Fibroblast of skin of right biceps (primary cell): ENCODE data around the gene DEGS2.

Source experiments
- DNase-seq: peaks from one replicate; pipeline ENCODE4 v3.0.0-alpha.2; 2013

The DEGS2 gene

DNA sequence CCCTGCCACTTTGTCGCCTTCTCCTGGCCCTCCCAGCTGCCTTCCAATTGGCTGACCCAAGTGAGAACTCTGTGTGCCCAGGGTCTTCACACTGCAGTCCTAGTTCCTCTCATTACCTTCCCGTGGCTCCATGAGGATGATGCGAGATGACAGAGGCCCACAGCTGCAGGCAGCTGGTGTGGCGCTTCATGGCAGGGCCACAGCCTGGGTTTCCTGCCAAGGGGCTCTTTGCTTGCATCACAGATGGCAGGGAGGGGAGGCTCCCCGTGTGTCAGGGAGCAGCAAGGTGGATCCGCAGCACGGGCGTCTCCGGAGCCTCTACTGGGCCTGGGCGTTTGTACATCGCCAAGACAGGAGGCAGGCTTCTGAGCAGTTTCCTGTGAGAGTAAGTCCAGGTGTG is 28.9 kb downstream of the DEGS2 start:
- no peak for DNase-seq

DNA sequence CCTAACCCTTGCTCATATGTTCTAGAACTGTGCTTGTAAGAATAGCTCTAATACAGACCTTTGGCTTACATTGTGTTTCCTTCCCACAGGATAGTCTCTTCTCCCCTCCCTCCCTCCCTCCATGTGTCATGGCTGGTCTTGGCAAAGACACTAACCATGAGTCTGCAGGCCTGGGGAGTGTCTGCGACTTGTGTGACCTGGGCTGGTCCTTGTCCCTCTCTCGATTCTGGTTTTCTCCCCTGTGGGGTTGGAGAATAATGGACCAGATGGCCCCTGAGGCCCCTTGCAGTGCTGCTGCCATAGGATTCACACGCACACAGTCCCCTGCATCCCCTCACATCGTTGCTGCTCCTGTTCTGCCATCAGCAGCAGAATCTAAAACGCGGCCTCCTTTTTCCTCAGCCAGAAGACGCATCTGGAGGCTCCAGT is 30.3 kb downstream of the DEGS2 start:
- peak; percentile 15 for DNase-seq

DNA sequence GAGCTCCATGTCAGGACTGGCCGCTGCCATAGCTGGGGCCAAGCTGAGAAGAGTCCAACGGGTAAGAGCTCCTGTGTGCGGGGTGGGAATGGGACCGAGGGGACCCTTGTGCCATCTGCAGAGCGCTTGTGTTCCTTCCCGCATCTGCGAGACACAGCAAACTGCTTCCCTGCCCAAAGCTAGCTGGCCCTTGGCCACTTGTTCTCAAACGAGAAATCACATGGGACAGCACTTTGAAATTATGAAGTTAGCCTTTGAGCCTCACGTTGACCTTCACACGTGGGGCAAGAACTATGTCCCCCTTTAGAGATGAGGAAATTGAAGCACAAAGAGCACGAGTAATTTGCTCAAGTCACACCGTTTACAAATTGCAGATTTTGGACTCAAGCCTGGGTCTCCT is 30.8 kb downstream of the DEGS2 start:
- DNase-seq: no peak

DNA sequence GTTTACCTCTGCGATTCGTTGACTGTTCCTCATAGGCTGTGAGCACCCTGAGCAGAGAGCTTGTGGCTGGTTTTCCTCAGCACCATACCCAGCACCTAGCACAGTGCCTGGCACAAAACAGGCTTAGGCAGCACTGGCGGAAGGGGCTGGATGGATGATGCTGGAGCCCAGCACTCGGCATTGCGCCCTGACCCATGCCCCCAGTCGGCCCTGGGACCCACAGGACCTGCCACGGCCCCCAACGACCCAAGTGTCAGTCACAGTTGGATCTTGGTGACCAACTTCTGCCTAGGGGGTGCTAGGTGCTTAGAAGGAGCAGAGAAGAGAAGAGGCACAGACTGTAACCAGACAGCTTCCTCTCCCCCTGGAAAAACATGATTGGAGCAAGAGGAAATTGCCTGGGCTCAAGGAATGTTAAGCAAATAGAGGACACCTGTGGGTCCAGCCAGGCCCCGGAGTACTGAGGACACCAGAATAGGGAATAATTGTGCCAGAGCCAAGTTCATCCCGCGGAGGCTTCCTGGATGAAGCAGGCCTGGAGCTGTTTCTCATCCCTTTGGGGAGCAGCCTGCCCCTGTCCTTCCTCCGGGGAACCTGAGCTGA is 31.5 kb downstream of the DEGS2 start:
- no peak for DNase-seq

DNA sequence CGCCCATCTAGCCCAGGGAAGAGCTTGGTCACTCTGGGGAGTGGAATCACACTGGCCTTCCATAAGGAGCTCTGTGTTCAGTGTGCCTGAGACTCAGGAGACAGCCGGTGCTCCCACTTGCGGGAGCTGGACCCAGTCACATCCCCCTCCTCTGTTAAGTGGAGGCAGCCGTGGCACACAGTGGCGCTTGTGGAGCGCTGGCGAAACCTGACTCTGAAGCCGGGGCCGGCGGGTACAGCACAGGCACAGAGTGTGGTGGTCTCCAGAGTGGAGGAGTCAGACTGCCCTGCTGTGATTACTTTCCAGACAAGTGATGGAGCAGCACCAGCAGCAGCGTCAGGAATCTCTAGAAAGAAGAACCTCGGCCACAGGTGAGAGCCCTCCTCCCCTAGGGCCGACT is 33.0 kb downstream of the DEGS2 start:
- DNase-seq: no peak

DNA sequence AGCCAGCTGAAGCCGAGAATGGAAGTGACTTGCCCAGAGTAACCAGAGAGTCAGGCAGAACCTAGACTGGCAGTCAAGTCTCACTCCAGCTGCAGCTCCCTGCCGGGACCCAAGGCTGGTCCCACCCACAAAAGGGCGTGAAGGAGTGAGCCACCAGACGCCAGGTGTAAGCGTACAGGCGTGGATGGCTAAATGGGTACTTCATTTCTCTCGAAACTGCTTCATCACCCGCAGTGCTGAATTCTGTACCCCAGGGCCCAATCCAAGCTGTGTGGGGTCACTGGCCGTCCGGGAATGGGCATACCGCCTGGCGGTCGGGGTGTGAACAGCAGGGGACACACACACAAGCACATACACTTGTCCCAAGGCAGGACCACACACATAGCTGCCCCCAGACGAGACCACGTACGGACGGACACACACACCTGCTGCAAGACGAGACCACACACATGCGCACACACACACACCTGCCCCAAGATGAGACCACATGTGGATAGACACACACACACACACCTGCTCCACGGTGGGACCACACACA is 34.8 kb downstream of the DEGS2 start:
- DNase-seq: no peak

DNA sequence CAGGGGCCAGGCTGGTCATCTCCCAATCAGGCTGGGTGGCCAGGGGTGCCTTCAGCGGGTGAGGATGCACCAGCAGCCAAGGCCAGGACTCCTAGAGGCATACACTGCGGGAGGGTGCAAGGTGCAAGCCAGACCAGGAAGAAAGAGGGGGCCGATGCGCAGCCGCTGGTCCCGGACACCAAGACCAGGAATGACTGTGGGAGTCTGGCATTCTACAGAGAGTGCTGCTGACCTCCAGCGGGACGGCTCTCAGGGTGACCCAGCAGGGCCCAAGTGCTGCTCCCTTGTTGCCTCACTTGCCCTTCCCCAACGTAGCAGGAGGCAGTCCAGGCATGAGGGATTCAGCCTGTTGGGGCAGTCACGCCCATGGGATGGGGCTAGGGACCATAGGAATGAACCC is 35.8 kb downstream of the DEGS2 start:
- DNase-seq: no peak

DNA sequence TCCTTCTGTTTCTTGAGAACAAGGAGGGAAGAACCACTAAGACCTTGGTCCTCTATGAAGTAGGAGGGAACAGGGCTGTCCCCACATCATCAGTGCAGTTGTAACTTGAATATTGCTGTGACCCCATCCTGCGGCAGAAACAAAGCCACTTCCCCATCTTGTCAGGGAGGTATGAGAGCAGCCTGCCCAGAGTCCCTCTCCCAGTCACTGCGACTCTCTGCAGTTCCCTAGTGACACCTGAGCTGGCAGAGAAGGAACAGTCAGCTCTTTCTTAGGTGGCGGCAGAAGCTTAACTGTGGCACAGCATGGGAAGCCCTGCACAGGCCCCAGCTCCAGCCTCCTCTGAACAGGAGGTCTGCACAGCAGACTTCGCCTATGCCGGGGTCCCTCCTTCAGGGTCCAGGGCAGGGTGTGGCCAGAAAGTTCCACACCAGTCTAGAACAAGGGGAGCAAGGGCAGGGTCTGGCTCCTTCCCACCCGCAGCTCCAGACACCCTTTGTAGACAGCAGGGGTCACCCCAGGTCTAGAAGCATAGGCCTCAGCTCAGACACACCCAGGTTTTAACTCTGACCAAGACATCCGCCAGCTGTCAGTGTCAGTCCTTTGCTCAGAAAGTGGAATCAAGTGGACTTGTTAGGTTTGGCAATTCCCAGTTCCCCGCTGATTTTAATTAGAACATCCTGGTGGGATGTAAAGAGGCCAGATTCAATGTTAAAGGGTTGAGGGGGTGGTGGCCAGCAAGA is 36.8 kb downstream of the DEGS2 start:
- DNase-seq: no peak

DNA sequence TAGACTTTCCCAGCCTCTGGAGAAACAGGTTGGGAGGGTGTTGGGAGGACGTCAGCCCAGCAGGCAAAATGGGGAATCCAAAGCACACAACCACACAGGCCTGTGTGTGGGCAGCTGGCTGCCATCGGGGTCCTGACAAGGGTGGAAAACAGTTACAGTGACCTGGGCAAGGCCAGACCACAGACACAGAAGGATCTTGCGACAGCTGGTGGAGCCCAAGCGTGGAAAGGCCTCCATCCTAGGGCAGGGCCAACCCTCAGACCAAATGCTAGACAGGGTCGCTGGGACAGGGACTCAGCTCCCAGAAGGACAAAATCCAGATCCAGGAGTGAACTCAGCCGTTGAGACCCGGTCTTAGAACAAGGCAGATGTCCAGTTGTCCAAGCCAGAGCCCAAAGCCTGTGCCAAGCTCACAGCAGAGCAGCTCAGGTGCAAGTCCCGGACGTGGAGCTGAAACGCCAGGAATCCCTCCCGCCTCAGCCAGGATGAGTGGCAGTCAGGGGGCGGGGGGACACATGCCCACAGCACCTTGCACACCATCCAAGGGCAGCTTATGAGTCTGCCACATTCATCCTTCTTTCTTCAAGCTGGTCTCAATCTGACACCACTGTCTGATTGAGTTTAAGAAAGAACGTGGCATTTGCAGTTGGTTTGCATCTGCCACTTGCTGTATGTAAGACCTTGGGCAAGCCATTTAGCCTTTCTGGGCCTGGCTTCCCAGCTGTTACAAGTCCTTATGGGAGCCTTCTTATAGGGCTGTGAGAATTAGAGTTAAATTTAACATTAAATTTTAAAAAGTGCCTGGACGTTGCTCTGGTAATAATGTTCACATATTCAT is 37.6 kb downstream of the DEGS2 start:
- no peak for DNase-seq

DNA sequence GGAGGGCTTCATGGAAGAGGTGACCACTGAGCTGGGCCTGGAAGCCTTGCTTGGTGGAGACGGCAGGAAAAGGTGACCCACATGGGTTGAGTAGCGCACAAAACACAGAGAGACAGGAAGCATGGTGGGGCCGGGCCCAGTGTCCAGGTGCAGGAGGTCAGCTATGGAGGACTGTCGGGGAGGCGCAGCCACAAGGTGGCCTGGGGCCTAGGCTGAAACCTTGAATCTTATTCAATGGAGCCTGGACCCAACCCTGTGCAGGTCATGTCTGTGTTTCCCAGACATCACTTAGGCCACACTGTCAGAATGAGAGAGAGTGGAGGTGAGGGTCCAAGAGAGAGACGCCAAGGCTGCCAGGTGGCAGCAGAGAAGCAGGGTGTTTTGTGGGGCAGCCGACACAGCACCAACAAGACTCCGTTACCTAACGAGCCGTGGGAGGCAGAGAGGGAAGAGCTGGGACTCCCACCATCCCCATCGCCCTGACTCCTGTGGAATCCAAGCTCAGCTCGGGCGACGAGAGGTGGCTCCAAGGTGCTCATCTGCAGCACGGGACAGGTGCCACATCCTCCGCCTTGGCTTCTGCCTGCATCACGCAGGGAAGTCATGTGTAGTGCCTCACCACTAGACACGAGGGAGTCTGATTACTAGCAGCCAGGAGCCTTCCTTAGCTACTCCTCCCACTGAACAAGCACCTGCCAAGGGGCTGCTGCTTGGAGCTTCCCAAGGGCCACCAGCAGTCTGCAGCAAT is 38.7 kb downstream of the DEGS2 start:
- no peak for DNase-seq

DNA sequence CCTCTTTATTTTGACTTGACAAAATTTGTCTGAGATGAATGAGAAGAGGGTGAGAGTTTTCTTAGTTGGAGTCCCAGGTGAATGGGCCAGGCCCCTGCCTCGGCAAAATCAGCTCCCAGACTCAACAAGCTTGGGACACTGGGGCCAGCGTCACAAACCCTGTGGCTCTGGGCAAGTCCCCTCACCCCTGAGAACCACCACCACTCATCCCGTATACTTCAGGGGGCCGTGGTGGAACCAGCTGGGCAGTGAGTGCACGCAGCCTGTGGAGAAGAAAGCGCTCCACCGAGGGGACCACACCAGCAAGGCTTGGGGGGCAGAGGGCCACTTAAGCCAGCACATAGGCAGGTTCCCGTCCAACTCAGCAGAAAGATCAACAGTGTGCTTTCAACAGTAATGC is 40.2 kb downstream of the DEGS2 start:
- DNase-seq: no peak

DNA sequence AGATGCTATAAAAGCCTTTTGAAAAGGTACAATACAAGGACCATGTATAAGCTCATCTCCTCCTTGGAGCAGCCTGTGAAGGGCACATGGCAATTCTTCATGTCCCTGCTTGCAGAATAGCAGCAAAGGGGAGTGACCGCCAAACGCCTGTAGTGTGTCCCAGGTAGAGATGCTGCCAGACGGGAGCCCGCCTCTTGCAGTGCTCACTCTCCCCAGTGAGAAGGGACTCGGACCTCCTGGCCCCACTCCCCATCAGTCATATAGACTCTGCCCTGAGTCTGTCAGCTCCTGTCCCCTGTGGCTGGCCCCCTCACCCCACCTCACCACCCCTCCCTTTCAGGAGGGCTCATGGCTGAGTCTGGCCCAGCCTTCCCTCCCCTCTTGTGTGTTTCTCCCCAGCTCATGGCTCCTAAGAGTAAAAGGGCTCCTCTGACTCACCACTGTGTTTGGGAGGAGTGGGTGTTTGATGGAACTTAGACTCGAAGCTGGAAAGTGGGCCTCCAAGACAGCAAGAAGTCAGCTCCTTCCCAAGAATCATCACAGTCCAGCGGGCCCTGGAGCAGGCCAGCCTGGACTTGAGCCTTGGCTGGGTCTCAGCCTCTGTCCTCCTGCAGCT is 40.9 kb downstream of the DEGS2 start:
- DNase-seq: no peak

DNA sequence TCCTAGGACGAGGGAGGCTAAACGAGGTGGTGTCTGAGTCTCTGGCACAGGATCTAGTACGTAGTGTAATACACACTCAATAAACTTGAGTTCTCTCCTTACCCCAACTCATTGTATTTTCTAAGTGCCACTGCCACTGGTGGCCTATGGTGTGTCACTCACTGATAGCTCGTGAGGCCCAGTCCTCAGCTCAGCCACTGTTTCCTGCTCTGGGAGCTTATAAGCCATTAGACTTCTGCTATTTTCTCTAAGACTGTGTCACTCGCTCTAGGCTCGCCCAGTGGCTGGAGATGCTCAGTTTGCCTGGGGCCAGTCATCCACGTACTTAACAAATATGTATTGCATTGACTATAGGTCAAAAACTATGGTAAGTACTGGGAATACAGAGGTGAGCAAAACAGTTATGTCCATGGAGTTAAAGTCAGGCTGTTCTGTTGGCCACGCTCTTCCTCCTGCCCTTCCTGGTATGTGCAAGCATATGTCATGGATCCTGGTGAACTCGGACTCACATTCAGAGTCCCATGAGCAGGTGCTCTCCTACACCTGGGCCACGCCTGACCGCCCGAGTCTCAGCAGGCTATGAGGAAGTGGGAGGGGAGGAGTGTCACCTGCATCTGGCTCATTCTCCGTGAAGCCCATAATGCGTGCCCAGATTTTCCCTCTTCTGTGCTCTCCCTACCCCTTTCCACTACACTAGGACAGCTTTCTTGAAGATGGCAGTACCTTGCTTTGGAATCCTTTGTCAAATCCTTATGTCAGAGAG is 41.6 kb downstream of the DEGS2 start:
- no peak for DNase-seq

DNA sequence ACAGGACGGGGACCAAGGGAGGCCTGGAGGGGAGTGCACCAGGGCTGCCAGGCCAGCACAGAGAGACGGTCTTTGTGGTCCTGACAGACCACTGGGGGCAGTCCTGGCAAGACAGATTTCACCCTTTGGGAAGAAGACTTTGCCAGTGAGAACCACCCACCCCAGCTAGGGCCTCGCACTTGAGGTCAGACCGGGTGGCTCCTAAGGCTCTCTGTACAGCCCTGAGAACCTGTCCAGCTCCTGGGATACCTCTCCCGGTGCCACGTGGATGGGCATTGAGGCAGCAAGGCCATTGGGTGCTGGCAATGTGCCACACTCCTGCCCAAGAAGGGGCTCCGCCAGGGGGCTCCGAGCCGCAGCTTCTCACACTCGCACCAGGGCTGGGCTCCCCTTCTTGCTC is 42.4 kb downstream of the DEGS2 start:
- no peak for DNase-seq

DNA sequence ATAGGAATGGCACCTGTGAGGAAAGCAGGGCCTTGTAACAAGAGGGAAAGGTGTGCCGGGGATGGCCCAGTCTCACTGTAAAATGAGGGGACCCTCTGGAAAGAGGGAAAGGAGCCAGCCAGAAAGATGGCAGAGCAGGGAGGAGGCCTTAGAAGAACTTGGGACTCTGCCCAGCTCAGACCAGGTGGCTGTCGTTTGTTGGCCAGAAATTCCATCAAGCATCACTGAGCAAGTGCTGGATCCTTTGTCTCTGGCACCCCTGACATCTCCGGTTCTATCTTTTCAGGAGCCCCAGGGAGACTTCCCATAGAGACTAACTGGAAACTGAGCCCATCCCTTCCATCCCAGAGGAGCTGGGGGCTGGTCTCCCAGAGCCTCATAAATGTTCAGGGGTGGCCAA is 43.3 kb downstream of the DEGS2 start:
- no peak for DNase-seq

DNA sequence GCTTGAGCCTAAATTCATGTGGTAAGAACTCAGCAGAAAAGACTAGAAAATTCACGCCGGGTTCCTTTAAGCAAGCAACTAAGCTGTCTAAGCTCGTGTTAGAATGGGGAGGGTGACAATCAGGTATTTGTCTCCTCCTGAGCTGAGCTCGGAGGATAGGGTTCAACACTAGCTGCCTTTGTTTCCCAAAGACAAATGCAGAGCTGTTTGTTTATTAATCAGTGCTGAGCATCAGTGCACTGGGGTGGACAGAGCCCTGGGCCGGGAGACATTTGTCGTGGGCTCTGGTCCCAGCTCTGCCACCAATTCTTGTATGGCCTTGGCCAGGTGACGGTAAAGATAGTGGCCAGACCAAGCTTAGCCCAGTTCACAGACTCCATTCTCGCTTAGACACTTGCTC is 43.7 kb downstream of the DEGS2 start:
- DNase-seq: no peak

DNA sequence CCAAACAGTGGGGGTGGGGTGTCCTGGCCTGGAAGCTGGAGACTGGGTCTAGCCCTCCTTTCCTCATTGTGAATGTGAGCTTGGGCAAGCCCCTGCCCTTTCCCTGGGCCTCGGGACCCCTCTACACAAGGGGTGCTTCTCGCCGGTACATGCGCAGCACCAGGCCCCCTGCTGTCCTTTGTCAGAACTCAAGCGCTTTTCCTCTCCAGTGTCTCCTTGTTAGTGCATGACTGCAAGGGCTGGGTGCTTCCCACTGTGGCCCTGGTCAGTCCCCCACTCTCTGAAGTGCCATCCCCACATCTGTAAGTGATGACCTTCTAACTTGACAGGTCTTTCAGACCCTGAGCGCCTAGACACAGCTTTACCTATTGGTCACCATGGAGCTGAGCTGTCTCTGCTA is 44.2 kb downstream of the DEGS2 start:
- DNase-seq: no peak

DNA sequence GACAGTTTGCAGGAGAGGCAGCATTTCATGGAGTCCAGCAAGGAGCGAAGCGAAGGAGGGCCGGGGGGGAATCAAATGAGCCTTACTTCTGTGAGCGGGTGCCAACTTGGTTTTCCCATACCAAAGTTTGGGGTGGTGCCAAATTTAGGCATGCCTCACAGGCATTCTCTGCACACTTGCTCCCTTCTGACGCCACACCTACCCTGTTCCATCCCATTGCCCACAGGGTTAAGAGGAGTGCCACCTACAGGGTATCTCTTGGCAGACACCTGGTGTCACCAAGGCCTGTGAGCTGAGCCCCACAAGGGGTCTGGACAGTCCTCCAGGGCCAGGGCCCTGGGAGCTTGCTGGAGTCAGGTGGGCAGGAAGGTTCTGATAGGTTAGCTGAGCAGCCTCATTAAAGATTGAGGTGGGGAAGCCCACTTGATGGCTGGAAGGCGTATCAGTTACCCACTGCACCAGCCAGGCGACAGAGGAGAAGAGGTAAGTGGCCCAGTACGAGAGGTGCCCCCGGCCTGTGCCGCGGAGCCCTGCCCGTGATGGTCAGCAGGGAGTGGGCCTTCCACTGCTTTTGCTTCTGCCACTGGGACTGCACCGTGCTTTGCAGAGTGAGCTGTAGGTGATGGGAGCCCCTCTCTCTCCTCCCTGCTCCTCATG is 45.2 kb downstream of the DEGS2 start:
- DNase-seq: no peak

DNA sequence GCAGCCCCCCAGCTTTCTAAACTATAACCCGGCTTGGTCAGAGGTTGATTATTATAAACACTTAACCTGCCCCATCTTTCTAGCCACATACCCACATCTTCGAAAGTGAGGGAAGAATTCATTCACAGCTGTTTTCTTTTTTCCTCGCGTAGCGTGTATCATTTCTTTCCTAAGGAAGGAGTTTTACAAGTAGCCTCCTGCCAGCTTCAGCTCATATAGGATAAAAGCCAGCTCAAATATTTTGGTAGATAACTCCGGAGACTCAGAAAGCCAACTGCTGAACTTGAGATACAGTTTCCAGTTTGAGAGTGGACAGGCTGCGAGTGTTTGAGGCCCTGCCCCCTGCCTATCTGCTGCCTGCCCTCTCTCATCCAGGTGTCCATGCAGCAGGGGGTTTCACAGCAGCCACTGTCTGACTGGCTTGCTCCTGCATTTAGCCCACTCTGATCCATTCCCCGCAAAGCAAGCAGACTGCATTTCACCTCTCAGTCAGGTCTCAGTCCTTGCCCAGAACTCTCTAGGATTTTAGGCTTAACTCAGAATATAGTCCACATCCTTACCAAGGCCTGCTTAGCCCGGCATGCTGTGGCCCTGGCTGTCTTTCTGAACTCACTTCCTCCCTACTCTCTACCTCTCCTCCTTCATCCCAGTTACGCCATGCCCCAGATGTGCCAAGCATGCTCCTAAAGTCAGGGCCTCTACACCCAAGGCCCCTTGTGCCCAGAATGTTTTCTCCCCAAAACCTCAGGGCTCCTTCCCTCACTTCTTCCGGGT is 47.3 kb downstream of the DEGS2 start:
- no peak for DNase-seq

DNA sequence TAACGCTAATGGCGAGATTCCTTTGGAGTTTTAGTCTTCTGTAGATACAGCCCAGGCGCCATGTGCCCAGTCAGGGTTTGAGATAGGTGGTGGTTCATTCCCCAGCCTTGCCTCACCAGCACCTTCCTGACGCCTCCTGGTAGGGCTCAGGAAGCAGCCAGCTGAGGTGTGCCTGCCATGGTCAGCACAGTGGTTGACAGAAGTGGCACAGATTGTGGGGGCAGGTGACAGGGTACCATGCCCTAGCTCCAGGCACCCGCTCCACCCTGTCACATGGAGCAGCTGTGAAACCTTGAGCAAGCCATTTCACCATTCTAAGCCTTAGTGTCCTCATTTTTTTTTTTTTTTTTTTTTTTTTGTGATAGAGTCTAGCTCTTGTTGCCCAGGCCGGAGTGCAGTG is 48.6 kb downstream of the DEGS2 start:
- DNase-seq: no peak

DNA sequence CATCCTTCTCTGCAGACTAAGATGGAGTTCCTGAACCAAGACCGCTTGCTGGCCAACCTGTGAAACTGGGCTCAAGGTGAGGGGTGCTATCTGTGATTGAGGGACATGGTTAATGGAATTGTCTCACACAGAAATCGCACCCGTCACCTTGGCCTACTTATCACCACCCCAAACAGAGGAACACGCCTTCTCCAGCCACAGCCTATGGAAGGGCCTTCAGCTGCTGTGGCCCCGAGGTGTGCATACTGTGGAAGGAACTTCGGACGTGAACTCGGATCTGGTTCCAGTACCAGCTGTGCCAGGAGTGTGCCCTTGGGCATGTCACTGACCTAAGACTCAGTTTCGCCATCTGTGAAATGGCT is 49.9 kb downstream of the DEGS2 start:
- DNase-seq: no peak
